NB4 (cell line): ENCODE results near the gene MAPRE3.

Experiments
- CTCF ChIP-seq: IDR thresholded peaks from one replicate; pipeline ENCODE4 v1.5.1; 2012; ENCODE audit warnings: low read depth, low read length
- MAX ChIP-seq: IDR thresholded peaks from 2 replicates; pipeline ENCODE4 v1.6.1; 2011; ENCODE audit warnings: low read depth, low read length

- no peak for TF ChIP-seq MAX
- no peak for TF ChIP-seq CTCF
Observed at GRCh38 chr2:26934335-26934724, 36.1 kb upstream of the MAPRE3 start.
